Stimulated activated CD4-positive, alpha-beta T cell treated with anti-CD3 and anti-CD28 coated beads, TNF-alpha, amount 100 ng/mL, for 48 hours (primary cell): ENCODE measurements around the gene TNPO2.

ENCODE experiments used
- DNase-seq, 3 donors: peaks; one replicate each; pipeline ENCODE4 v3.0.0-alpha.2; 2020; ENCODE audit warnings: low read depth in 3 of 3

Gene TNPO2

DNA sequence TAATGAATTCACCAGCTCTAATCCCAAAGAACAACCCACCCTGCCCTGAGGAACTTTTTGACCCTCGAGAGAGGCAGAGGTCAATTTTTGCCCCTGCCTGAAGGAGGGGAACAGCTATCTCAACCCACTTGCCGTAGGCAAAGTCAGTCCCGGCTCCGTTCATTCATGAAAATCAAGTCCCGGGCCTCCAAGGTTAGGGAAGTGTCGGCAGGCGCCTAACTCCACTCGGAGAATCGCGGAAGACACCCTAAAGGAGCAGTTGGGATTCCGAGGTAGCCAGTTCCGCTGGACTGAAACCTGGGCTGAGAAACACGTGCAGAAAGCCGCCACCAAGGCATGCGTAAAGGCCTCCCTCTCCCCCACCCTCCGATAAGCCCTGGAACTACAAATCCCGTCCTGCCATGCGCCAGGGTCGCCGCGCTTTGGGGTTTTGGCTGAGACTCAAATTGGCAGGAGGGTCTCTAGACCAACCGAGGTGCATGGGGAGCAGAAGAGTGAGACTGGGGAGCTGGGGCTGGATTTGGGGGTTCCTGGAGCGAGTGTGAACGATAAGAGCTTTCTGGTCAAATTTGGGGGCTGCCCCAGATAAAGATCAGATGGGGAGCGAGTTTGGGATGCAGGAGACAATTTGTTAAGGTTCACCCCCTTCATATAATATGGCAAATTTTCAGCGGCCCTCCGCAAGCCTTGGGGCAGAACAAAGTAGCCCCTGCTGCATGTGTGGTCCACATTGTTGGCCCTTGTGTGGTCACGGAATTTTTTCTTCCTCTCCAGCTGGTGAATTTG lies at the start of gene TNPO2:
Gene TNPO2, minus strand, starts transcription at position 292 of the 786 bp plus-strand sequence. CDS start 2,955 bp downstream, outside the sequence.
- peak; percentile 41 to 73 (median 63) for DNase-seq

GRCh38 chr19:12772323-12772722 lies 48.6 kb upstream of the TNPO2 start:
- DNase-seq = no peak

DNA sequence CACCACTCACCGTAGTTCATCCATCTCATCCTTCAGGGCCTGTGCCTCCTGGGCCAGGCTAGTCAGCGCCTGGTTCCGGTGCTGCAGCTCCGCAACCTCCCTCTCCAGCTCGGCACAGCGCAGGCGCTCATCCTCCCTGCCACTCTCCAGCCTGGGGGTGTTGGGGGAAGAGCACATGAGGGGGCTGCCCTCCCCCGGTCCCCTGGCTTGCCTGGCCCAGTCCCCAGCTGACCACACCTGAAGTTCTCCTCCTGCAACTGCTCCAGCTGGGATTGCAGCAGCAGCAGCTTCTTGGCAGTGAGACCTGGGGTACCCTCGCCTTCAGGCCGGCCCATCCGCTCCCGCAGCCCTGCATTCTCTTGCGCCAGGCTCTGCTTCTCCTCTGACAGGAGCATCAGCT lies 47.2 kb upstream of the TNPO2 start:
- no peak for DNase-seq

- DNase-seq = no peak
Observed at GRCh38 chr19:12769689-12770088, 46.0 kb upstream of the TNPO2 start.

GRCh38 chr19:12767666-12768065 lies 43.9 kb upstream of the TNPO2 start:
- no peak for DNase-seq

DNA sequence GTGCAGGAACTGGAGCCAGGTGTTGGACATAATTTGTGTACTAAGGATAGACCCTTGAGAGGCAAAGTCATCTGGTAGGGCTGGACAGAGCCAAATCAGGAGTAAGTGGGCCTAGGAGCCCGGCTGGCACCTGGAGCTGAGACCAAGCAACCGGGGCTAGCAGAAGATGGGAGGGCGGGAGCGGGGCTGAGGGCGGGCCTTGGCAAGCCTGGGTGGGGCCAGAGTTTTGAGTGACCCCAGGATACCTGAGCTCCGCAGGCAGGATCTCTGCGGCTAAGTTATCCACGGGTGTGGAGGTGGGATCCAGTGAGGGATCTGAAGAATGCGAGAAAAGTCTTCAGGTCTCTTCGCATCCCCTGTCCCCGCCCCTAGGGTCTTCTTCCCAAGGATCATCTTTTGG lies 43.4 kb upstream of the TNPO2 start:
- no peak for DNase-seq

- peak in 2 of 3 donors; percentile 53 to 82 for DNase-seq
Observed at GRCh38 chr19:12766051-12766521, 42.4 kb upstream of the TNPO2 start.

DNA sequence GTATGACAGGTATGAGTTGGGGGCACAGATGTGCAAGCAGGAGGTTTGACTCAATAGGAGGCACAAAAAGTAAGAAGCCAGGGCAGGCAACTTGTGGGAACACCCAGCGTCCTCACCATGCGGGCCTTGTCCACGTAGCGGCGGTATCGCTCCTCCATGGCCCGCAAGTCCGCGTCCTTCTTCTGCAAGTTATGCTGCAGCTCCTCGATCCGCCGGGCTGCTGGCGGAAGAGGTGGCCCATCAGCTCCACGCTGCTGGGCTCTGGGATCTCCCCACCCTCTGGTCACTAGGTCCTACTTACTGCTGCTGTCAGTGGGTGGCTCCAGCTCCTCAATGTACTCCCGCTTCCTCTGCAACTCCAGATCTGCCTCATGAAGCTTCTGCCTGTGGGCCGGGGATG lies 41.0 kb upstream of the TNPO2 start:
- no peak for DNase-seq

- DNase-seq = no peak
Observed at GRCh38 chr19:12763100-12763499, 39.4 kb upstream of the TNPO2 start.

GRCh38 chr19:12759686-12760085 lies 36.0 kb upstream of the TNPO2 start:
- no peak for DNase-seq

- peak in 1 of 3 donors; percentile 58 for DNase-seq
Observed at GRCh38 chr19:12757544-12758274, 34.0 kb upstream of the TNPO2 start.

DNA sequence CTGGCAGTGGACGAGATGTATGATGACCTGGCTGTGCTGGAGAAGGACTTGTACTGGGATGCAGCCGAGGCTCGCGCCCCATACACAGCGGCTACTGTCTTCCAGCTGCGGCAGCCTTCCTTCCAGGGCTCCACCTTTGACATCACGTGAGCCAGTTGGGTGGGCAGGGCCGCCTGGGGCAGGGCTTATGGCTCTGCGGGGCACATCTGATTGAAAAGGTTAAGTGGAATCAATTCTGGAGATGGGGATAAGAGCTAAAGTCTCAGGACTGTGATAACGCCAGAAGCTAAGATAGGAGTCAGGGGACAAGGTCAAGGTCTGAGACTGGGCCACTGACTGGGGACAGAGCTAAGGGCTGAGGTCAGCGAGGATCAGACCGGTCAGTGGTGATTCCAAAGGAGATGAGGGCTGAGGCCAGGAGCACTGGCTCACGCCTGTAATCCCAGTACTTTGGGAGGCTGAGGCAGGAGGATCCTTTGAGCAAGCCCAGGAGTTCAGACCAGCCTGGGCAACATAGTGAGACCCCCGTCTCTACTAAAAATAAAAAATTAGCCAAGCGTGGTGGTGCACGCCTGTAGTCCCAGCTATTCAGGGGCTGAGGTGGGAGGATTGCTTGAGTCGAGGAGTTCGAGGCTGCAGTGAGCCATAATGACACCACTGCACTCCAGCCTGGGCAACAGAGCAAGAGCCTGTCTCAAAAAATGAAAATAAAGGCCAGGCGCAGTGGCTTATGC lies 32.6 kb upstream of the TNPO2 start:
- no peak for DNase-seq

DNA sequence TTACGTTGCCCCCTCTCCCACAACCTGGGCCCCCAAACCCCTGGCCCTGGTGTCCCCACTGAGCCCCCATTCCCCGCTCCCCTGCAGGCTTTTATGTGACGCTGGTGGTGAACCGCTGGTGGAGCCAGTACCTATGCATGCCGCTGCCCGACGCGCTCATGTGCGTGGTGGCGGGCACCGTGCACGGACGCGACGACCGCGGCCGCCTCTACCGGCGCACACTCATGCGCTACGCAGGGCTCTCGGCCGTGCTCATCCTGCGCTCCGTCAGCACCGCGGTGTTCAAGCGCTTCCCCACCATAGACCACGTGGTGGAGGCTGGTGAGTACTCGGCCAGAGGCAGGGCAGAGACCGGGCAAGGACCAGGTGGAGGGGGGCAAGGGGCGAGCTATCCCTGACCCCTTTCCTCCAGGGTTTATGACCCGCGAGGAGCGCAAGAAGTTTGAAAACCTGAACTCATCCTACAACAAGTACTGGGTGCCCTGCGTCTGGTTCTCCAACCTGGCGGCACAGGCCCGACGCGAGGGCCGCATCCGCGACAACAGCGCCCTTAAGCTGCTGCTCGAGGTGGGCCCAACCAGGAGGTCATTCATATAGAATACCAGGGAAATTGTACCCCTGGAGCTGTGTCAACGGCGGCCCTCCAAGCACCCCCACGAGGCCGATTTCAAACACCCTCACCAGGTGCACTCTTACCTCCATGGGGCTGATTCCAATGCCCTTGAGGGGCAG lies 30.9 kb upstream of the TNPO2 start:
- no peak for DNase-seq

DNA sequence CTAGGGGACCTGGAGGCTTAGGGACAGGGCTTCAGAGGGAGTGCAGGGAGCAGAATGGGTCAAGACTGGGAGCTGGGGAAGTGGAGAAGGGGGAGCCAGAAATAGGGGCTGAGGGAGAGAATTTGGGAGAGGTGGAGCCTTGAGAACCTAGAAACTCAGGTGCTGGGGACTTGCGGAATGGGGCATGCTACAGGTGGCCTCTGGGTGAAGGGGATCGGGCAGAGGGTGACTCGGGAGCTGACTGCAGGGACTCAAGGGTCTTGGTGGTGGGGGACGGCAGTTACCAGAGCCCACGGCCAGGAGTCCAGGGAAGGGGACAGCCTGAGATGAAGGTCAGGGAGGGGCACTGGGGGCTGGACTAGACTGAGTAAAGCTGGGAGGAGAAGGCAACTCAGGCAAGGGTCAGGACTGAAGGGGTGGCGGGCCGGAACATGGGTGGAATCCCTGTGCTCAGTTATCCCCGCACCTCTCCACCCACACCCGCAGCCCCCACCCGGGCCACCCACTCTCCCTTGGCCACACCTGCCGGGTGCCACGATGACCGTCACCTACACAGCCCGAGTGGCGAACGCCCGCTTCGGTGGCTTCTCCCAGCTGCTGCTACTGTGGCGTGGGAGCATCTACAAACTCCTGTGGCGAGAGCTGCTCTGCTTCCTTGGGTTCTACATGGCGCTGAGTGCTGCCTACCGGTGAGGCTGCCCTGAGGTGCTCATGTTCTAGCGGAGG lies 28.5 kb upstream of the TNPO2 start:
- DNase-seq = no peak

GRCh38 chr19:12751635-12752034 lies 27.9 kb upstream of the TNPO2 start, which contains the start of gene BEST2:
Gene BEST2 (plus strand): TSS chr19:12751791. CDS start chr19:12752593, 802 bp downstream.
- no peak for DNase-seq

GRCh38 chr19:12750851-12751250 lies 27.1 kb upstream of the TNPO2 start:
- no peak for DNase-seq

DNA sequence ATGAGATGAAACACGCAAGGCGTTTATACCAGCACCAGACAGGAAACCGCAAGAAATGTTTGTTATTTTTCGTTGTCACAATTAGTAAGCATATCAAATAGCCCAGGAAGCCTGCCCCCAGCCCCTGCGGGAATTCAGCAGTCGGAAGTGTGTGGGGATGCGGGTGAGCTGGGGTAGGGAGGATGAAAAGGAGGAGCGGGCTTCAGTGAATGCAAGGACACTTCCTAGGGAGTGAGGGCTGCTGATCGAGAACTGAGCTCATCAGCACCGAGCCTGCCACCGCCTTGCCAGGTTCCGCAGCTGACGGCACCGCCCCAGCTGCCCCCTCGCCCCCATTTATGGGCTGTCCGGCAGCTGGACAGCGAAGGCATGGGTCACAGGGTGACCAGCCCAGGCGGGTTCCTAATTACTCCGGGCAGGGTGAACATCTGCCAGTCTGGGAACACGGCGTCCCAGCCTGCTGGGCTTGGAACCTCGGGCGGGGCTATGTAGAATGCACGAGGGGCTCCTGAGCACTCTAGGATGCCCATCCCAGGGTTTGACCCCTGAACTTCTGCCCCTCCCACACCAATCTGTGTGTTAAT lies 26.3 kb upstream of the TNPO2 start:
- no peak for DNase-seq

DNA sequence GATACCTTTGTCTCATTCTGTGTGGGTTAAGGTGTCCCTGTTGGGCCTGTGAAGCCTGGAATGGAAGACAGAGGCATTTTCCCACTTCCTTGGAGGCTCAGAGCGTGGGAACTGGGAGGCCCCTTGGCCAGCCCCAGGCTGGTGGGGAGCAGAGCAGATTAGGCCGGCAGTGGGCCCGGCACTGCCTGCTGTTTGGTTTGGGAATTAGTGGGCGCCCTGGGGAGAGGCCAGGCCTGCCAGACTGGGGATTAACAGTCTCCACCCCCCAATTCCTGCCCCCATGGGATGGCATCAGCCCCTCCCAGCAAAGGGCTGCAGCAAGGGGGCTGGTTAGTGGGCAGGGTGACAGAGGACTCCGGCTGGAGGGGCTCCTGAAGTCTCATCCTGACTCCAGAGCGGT lies 24.8 kb upstream of the TNPO2 start:
- no peak for DNase-seq

GRCh38 chr19:12745166-12745897 lies 21.6 kb upstream of the TNPO2 start:
- DNase-seq = no peak

- no peak for DNase-seq
Observed at GRCh38 chr19:12737835-12738351, 14.2 kb upstream of the TNPO2 start.
